Measurements from ENCODE around the gene HACE1. TPM values are rescaled to one million over a fixed set of nuclear protein-coding genes. Genes with fewer than 3 reads are reported as not detected.

HACE1 gene
- total RNA-seq, 2 donors from 2014 or later: 8.3 to 10.8 TPM

Other genes starting within 250 kb of the HACE1 start
- not detected for gene LIN28B, start 97.2 kb upstream of the HACE1 start, total RNA-seq

All from left cardiac atrium (tissue), 2 donors.